CMK (cell line): ENCODE measurements around the gene LCOR.
"Not testable (repeated sequence)": the region's sequence is repeated elsewhere in the genome, so short reads cannot be mapped to it uniquely, and the experiment has no call there.

Experiments used
- DNase-seq: peaks from one replicate; pipeline ENCODE4 v3.0.0-alpha.2; 2010; ENCODE audit warnings: low read depth

LCOR gene

GRCh38 chr10:96840841-96841518 is 8.9 kb downstream of the LCOR start:
- DNase-seq = no peak

GRCh38 chr10:96842896-96843723 is 11.0 kb downstream of the LCOR start:
- DNase-seq = no peak

GRCh38 chr10:96843823-96844222 is 11.7 kb downstream of the LCOR start:
- DNase-seq = no peak

DNA sequence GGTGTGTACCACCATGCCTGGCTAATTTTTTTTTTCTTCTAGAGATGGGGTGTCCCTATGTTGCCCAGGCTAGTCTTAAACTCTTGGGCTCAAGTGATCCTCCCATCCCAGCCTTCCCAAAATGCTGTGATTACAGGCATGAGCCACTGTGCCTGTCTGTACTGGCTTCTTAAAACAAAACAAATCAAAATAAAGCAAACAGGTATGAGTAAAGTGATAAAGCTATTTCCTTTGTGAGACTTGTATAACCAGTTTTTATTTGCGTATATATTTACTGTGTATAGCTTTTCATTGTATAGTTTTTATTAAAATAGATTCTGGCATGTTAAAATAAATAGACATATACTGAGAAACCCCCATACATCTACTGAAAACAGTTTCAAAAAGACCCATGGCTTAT is 14.3 kb downstream of the LCOR start:
- DNase-seq = no peak

GRCh38 chr10:96846926-96847325 is 14.8 kb downstream of the LCOR start:
- DNase-seq = no peak

DNA sequence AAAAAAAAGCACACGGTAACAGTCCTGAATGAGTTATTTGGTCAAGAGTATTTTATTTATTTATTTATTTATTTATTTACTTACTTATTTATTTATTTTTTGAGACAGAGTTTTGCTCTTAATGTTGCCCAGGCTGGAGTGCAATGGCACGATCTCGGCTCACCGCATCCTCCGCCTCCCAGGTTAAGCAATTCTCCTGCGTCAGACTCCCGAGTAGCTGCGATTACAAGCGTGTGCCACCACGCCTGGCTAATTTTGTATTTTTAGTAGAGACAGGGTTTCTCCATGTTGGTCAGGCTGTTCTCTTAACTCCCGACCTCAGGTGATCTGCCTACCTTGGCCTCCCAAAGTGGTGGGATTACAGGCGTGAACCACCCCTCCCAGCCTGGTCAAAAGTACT is 15.3 kb downstream of the LCOR start:
- not testable (repeated sequence) for DNase-seq

DNA sequence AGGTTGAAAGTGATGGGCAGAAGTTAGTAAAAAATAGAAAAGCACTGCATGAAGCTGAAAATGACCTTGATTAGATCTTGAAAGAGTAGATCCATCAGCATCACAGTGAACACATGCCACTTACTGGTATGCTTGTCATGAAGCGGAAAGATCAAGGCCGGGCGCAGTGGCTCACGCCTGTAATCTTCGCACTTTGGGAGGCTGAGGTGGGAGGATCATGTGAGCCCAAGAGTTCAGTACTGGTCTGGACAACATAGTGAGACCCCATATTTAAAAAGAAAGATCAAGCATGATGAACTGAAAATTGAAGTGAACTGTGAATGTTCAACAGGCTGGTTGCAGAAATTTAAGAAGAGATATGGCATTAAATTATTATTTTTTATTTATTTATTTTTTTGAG is 18.0 kb downstream of the LCOR start:
- no peak for DNase-seq

DNA sequence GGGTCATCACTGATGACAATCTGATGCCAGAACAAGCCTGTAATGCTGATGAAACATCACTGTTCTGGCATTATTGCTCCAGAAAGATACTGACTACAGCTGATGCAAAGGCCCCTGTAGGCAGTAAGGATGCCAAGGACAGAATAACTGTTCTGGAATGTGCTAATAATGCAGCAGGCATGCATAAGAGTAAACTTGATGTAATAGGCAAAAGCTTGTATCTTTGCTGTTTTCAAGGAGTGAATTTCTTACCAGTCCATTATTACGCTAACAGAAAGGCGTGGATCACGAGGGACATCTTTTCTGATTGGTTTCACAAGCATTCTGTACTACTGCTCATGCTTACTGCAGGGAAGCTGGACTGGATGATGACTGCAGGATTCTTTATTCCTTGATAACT is 18.7 kb downstream of the LCOR start:
- no peak for DNase-seq

- no peak for DNase-seq
These were observed 19.2 kb downstream of the LCOR start for GRCh38 chr10:96851281-96851680.

GRCh38 chr10:96856317-96856716 is 24.2 kb downstream of the LCOR start:
- no peak for DNase-seq

GRCh38 chr10:96857301-96858012 is 25.4 kb downstream of the LCOR start:
- DNase-seq = no peak

- no peak for DNase-seq
These were observed 26.1 kb downstream of the LCOR start for GRCh38 chr10:96858038-96858705.

GRCh38 chr10:96858706-96859050 is 26.6 kb downstream of the LCOR start:
- no peak for DNase-seq

DNA sequence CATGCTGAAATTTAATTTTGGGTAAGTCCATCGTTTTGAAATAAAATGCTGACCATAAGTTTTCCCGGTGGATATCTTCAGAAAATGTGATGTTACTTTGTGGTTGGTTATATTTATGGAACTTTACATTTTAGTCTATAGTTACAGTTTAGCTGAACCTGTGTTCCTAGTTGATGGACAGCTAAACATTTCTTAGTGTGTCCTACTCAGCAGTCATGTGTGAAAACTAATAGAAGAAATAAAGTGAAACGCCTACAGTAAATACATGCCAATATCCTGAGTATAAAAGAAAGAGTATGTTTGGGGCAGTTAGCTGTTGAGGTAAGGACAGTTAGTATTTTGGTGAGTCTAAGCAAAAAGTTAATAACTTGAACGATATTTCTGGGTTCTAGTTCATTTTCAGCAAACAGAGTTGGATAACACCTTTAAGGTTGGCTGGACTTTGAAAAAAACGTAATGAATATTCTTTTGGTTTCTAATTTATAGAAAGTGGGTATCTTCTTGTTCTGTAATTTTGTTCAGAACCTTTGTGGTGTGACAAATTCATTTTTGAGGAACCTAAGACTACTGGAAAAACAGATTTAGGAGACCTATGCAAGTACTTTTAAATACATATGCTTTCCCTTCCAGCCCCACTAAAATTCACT is 28.7 kb downstream of the LCOR start:
- DNase-seq = no peak

GRCh38 chr10:96863922-96864543 is 31.9 kb downstream of the LCOR start:
- DNase-seq = no peak

GRCh38 chr10:96873086-96873485 is 41.0 kb downstream of the LCOR start:
- DNase-seq = no peak

- DNase-seq = no peak
These were observed 41.8 kb downstream of the LCOR start for GRCh38 chr10:96873756-96874467.

DNA sequence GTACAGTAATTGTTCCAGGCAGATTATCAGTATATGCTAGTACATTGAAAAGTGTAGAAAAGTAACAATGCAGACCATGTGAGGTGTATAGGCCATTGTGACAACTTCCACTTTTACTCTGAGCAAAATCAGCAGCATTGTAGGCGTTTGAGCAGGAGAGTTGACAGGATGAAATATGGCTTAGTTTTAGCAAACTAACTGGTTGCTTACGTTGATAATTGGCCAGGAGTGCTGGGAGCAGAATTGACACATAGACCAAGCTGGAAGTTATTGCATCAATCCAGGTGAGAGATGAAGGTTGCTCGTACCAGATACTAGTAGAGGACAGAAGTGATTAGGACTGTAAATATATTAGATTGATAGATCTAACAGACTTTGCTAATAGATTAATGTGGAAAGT is 46.0 kb downstream of the LCOR start:
- no peak for DNase-seq

DNA sequence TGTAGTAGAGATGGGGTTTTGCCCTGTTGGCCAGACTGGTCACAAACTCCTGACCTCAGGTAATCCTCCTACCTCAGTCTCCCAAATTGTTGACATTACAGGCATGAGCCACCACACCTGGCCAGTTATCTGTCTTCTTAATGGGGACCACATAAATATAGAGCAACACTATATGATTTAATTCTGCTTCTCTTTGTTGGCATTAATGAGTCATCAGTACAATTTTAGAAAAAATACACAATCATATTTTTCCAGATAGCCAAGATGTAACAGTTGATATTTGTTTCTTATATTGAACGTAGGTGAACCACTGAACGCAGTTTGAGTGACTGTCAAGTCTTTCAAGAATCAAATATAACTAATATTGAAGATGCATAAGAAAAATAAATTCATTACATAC is 48.5 kb downstream of the LCOR start:
- DNase-seq = no peak

- DNase-seq = no peak
These were observed 57.5 kb downstream of the LCOR start for GRCh38 chr10:96889415-96890171.
